KG1 (cell line): ENCODE data around the gene RGS12.

Source experiments
- DNase-seq: peaks from one replicate; lab custom pipeline; 2025; lab: John Stamatoyannopoulos, UW

RGS12 gene

DNA sequence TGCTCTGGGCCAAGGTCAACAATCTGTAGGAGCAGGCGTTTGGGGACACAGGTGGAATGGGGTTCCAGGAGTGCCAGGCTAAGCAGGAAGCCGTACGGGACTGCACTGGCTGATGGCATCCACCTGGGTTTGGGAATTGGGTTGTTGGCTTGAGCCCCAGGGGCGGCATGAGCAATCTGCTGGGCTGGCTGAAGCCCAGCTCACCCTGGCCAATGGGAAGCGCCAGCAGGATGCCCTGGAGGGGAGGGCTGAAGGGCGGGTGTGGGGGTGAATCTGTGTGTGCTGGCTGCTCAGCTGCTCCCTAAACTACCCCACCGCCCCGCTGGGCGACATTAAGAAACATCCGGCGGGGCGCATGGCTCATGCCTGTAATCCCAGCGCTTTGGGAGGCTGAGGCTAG lies 8.9 kb upstream of the RGS12 start:
- DNase-seq: no peak

GRCh38 chr4:3284734-3285557 lies 7.9 kb upstream of the RGS12 start:
- no peak for DNase-seq

DNA sequence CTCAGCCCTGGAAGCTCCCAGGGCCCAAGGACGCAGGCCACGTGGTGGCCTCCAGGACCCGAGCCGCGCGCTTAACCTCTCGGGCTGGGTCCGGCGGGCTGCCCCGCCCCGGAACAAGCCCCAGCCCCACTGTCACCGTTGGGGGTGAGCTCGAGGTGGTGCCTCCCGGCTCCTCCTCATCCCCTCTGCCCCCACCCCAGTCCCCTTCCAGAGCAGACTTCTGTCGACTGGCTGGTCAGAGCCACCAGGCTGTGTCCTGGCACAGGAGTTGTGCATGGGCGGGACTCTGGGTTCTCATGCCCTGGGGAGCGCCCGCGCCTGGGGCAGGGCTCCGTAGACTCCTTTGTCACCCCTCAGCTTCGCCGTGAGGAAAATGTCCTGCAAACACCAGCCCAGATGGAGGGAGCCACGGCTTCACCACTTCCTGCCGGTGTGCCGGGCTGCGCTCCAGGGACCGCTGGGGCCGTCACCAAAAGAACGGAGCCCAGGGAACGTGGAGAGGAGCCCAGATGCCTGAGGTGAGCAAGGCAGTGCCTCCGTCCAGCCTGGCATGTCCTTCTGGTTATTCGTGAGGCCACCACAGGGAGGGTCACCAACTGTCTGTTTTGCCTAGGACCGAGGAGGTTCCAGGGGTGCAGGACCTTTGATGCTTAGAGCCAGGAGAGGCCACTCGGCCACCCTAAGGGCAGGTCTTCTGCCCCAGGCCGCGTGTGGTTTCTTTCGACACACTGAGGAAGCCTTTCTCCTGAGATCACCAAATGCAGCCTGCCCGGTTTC lies 7.1 kb upstream of the RGS12 start:
- no peak for DNase-seq

- DNase-seq: no peak
These were observed 6.3 kb upstream of the RGS12 start for GRCh38 chr4:3286335-3287175.

DNA sequence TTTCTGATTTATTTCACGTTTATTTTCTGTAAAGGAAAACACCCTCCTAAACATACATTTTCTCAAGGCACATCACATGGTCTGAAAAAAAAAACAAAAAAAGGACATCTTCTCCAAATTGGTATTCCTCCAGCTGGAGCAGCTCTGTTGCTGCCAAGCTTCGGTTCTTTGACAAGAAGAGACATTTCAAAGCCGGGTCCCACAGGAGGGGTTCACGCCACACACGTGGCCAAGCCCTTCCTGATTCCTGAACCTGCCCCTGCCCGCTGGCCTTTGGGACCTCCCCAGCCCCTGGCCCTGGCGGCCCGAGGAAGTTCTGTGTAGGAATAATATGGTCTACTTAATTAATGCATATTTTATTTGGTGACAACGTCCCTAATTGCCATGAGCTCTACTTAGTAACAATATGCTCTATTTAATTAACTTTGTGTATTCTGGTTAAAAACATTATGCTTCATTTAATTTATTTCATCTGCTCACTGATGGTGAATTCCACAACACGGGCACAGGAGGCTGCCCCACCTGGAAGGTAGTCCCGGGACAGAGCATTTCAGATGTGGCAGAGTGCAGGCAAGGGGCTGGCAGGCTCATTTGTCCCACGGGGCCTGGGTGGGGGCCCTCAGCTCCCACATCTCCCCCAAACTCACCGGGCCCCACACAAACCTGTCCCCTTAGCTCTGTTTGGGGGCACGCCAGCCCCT lies 5.4 kb upstream of the RGS12 start:
- no peak for DNase-seq

- DNase-seq: no peak
These were observed 4.8 kb upstream of the RGS12 start for GRCh38 chr4:3287972-3288570.

DNA sequence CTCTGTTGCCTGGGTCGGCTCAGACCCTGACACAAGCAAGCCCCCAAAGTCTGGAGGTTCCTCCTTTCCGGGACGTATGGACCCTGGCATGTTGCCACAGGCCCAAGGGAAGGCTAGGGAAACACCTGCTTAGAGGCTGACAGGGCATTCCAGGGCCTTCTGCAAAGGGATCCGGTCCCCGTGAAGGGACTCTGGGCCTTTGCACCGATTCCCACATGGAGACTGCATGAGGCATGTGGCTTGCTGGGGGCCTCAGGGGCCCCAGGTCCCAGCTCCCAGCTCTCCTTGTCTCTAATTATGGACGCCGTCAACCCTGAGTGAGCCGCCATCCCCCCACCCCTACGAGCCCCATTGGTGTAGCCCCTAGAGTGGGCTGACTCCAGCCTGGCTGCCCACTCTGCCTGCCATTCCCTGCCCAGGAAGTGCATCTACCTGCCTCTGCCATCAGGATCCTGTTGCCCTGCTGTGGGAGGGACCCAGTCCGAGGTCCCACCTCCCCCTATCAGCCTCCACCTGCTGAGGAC lies 4.2 kb upstream of the RGS12 start:
- DNase-seq: no peak

DNA sequence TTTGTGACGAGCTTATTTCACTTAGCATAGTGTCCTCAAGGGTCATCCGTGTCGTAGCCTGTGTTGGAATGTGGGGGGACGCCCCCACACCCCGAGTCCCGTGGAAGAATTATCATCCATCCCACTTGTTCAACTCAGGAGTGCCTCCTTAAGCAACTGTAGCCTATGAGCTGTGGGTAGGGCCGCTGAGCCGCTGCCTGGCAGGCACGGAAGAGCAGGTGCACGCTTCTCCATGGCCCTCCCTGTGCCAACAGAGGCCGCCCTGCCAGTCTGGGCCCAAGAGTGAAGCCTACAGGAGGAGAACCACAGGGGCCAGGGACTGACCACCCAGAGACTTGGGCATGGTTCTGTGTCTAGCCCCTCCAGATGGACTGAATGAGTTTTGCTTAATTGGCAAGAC lies 2.3 kb upstream of the RGS12 start:
- DNase-seq: no peak

DNA sequence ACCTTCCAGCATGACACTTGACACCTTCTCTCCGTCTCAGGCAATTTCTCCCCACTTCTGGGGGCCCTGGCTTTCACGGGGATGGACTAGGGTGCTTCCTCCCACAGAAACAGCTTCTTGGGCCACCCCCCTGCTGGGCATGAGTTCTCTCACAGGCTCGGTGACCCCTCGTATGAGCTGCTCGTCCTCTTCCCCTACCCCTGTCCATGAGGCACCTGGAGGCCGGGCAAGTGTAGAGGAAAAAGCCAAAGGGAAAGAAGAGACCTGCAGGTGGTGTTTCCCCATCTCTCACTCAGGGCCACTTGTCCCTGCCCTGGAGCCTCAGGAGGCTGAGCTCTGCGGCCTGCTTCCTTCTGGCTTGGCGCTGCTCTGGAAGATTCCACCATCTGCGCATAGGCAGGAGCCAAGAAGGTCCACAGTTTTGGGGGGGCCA lies 1.9 kb upstream of the RGS12 start:
- no peak for DNase-seq

DNA sequence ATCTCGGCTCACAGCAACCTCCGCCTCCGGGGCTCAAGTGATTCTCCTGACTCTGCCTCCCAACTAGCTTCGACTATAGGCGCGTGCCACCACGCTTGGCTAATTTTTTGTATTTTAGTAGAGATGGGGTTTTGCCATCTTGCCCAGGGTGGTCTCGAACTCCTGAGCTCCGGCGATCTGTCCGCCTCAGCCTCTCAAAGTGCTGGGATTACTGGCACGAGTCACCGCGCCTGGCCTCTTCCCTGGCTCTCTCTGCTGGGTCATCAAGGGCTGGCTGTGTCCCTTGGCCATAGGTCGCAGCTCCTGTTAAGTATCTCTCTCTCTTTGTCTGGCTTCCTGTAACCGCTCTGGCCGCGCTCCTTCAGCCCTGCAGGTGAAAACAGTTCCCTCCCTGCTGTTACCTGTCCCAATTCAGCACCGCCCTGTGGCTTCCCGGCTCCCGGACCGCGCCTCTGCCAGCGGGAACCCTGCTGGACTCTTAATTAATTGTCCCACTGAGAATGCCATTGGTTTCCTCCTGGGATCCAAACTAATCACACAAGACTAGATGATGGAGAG lies 1.3 kb upstream of the RGS12 start:
- DNase-seq: no peak

- DNase-seq: no peak
These were observed 751 bp upstream of the RGS12 start for GRCh38 chr4:3291969-3292570.

- no peak for DNase-seq
These were observed 875 bp downstream of the RGS12 start for GRCh38 chr4:3293401-3294391.

DNA sequence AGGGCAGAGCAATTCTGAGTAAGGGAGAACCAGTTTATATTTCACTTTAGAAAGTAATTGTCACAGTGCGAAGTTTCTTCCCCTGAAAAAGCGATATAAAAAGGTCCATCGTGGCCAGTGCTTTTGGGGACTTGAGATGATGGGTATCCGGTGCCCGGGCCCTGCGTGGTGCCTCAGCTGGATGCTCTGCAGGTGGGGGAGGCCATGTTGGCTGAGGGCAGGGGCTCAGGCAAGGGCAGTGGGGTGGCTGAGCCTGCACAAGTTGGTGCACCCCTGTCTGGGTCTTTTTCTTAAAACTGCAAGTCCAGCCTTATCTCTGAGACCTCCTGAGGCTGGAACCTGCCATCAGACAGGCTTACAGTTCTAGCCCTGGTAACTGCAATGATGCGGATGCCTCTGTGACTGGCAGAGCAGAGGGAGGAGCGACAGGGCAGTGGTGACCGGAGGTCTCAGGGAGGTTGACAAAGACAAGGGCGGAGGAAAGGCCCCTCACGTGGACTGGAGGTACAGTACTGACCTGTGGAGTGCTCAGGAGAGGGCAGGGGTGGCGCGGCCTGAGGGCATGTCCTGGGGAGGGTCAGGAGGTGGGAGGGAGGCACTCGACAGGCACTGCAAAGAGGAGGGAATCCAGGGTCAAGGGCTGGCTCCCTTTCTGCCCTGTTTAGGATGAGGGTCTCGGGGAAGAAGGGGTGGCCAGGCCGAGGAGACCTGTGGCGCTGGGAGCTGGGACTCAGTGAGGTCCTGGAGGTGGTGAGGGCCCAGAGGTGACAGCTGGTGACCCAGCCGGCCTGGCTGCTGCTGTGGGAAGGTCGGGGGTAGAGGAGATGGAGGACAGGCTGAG lies 1.8 kb downstream of the RGS12 start:
- DNase-seq: no peak

- no peak for DNase-seq
These were observed 3.2 kb downstream of the RGS12 start for GRCh38 chr4:3295837-3296624.

- DNase-seq: no peak
These were observed 3.8 kb downstream of the RGS12 start for GRCh38 chr4:3296651-3297050.

- DNase-seq: no peak
These were observed 4.4 kb downstream of the RGS12 start for GRCh38 chr4:3297066-3297859.
